NCI-H1930 (cell line): Measurements from ENCODE around the gene MX1.

Experiments used
- DNase-seq, 2 experiments: peaks; one replicate each; lab custom pipeline; 2025; lab: John Stamatoyannopoulos, UW

The MX1 gene

DNA sequence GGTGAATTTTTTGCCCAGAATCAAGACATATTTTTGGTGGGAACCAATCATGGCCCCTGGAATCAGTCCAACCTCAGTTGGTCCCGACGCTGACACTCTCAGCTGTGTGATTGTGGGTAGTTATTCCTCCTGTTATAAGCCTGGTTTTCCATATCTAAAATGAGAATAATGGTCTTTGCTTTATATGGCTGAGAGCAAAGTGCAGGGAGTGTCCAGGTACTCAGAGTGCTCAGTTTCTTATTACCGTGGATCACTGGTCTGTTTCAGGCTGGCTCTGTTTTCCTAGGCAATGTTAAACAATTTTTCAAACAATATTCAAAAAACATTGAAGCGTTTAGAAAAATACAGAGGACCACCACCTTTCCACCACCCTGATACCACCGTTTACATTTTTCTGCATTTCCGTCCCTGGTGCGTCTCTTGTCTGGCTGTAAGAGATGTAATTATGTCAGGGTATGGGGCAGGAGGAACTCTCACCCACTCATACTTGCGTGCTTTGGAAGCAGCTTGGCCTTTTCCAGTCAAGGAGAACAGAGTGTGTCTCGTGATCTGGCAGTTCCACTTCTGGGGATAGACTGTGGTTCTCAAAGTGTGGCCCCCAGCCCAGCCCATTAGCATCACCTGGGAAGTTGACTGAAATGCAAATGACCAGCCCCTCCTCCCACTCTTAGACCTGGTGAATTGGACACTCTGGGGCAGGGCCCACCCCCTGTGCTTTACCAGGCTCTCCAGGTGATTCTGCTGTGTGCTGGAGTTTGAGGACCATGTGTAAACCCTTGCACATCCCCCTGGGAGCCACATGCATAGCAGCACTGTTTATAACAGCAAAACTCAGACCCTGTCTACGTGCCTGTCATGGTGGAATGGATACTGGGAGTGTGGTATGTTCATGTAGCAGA is 6.8 kb downstream of the MX1 start:
- DNase-seq: no peak

DNA sequence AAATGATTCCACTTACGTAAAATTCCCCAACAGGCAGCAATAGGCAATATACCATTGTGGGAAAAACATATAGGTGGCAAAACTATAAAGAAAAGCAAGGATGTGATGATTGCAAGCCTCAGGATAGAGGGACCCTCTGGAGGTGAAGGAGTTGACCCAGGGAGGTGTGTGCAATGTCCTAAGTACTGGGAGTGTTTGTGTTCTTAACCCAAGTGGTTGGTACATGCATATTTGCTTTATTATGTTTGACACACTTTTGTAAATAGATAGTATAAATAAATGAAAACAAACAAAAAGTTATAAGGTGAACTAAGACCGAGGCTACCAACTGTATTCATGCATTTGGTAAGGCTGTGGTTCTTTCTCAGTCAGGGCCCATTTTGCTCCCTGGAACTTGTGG is 7.5 kb downstream of the MX1 start:
- DNase-seq: no peak

DNA sequence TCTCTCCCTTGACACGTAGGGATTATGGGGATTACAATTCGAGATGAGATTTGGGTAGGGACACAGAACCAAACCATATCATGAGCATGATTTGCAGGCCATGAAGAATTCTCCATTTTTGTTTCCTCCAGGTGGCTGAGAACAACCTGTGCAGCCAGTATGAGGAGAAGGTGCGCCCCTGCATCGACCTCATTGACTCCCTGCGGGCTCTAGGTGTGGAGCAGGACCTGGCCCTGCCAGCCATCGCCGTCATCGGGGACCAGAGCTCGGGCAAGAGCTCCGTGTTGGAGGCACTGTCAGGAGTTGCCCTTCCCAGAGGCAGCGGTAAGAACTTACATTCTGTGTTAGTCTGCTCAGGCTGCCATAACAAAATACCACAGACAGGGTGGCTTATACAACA is 9.7 kb downstream of the MX1 start:
- DNase-seq: no peak

DNA sequence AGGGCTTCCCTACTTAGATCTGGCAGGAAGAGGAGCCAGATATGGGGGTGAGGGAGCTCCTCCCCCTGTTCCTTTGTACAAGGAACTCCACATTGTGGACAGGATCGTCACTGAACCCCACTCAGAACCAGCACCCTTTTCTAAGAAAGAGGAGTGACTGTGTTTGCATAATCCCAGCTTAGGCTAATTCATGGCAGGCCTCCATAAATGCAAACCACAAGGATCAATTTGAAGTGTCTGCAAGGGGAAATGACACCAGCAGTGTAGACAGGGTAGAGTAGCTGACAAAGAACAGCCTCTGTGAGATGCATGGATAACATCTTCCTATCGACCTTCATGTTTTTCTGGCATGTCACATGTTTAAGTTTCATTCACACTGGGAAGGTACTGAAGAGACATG is 11.7 kb downstream of the MX1 start:
- DNase-seq: no peak

DNA sequence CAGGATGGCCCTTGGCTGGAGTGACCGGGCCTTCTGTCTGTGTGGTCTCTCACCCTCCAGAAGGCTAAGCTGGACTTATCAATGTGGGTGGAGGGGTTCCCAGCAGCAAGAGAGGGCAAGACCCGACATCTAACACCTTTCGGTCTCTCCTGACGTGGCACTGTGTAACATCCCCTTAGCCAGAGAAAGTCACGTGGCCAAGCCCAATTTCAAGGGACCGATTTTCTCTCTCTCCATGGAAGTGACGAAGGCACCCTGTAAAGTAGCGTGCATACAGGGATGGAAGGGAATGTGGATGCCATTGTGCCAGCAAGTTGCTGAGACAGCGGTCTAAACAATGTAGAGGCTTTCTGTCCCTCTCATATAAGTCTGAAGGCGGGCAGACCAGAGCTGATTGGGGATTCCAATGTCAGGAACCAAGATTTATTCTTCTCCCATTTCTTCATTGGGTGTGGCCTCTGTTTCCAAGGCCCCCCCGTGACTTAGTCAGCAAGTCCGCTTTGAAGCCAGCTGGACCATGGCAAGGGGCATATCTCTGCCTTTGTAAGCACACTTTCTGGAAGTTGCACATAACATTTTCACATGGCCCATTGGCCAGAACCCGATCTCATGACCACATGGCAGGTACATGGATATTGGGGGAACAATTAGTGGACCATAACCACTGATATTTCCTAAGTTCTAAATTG is 12.5 kb downstream of the MX1 start:
- DNase-seq: no peak

GRCh38 chr21:41439248-41439647 is 13.2 kb downstream of the MX1 start:
- no peak for DNase-seq

DNA sequence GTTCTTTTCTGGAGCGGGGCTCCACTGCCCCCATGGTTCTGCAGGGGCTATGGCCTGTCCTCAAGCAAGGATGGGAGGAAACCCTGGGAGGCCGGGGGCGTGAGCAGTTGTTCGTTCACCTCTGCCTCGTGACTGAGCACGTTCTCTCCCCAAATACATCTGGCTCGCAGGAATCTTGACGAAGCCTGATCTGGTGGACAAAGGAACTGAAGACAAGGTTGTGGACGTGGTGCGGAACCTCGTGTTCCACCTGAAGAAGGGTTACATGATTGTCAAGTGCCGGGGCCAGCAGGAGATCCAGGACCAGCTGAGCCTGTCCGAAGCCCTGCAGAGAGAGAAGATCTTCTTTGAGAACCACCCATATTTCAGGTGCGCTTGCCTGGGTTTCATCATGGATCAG is 15.5 kb downstream of the MX1 start:
- DNase-seq: no peak

GRCh38 chr21:41442481-41443186 is 16.6 kb downstream of the MX1 start:
- no peak for DNase-seq

GRCh38 chr21:41443562-41443961 is 17.5 kb downstream of the MX1 start:
- DNase-seq: no peak

DNA sequence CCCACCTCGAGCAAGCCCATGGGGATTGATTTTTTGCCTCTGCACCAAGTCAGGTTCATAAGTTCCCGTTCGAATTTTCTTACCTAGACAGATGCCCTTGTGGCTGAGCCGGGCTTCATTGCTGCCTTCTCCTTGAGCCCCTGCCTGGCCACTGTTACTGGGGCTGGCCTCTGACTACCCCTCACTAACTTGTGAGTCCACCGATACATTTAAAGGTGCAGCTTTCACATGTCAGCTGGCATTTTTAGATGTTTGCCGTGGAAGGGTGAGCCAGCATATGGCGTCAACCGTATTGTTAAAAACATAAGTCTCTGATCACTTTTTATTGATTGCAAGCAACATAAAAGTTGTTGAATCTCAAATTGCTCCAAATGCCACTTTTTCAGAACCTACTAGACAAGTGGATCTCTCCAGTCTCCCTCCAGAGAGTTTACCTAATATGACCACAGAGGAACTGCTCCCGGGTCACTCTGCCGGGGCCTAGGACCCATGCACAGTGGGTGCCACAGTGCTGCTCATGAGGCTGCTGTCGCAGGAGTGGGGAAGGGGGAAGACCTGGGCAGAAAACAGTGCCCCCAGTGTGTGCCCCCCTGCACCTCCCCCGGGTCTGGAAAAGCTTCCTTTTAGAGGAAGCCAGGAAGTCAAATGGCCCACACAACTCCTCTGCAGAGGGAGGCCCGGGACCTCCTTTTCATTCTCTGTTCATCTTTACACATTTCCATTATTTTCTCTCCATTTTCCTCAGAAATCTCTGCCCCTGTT is 18.8 kb downstream of the MX1 start:
- DNase-seq: no peak

DNA sequence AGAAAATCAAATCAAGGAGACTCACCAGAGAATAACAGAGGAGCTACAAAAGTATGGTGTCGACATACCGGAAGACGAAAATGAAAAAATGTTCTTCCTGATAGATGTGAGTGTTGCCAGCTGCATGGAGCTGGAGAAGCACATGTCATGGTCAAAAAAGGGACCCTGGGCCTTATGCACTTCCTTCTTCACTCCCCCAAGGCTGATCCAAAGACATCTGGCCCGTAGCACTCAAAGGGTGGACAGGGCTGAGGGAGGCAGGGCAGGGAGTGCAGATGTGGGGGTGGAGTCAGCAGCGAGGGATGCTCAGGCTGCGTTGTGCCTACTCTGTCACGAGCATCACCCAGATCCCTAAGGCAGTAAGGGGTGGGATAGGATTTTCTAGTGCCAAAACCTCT is 19.4 kb downstream of the MX1 start:
- no peak for DNase-seq

DNA sequence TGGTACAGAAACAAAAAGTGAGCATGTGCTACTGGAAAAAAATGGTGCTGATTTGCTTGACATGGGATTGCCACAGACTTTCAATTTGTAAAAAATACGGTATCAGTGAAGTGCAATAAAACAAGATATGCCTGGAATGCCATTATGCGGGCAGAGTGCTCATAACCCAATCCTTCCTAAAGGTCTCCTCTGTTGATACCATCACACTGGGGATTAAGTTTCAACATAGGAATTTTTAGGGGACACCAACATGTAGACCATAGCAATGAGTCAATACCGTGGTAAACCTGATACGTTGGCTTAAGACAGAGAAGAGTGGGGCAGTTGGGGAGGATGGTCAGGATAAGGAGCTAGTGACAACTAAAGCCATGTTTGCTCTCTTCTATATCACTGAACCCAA is 20.5 kb downstream of the MX1 start:
- DNase-seq: no peak

DNA sequence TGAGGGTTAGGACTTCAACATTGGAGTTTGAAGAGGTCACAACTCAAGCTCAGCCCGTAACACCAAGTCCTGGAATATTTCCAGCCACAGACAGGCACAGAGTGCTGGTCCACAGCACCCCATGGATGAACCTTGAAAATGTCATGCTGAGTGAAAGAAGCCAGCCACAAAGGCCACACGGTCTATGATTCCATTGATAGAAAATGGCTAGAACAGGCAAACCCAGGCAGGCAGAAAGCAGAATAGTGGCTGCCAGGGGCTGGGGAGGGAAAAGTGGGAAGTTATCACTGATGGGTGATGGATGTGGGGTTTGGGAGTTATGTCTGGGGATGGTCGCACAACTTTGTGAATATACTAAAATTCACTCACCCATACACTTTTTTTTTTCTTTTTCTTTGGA is 21.3 kb downstream of the MX1 start:
- DNase-seq: no peak

DNA sequence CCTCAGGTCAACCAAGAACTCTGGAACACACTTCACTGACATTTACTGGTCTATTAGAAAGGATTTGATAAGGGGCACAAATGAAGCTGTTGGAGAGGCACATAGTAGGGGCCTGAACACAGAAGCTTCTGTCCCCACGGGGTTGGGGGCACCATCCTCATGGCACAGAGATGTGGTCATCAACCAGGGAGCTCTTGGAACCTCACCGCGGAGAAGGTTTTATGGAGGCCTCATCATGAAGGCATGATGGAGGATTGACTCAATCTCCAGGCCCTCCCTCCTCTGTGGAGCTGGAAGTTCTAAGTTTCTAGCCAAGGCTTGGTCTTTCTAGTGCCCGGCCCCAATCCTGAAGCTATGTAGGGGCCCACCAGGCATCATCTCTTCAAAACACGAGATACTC is 23.6 kb downstream of the MX1 start:
- DNase-seq: no peak

GRCh38 chr21:41451753-41452676 is 26.0 kb downstream of the MX1 start:
- DNase-seq: no peak

DNA sequence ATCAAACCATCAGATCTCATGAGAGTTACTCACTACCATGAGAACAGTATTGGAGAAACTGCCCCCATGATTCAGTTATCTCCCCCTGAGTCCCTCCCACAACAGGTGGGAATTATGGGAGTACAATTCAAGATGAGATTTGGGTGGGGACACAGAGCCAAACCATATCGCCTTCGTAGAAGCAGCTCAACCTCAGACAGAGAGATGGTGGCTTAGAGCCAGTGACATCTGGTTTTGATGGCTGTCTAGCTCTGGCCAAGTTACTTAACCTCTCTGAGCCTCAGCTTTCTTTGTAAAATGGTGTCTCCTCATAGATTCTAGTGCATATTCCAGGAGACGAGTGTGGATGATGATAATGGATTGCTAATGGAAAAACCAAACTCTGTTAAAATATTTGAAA is 27.2 kb downstream of the MX1 start:
- DNase-seq: no peak

- no peak for DNase-seq
Measured at GRCh38 chr21:41453761-41454160, 27.7 kb downstream of the MX1 start.

DNA sequence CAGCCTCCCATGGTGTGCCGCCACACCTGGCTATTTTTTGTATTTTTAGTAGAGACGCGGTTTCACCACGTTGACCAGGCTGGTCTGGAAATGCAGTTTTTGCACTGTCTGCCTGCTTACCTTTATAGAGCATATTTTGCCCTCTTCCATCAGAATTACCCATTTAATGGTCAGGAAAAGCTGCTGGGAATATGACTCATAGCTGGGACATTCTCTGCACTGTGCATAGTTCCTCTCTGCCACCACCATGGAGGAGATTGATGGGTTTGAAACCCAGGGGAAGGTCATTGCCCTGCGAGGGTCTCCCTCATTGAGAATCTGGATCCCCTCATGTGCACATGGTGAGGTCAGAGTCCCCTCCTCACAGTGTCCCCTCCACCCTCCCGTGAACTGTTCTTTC is 32.1 kb downstream of the MX1 start:
- no peak for DNase-seq

DNA sequence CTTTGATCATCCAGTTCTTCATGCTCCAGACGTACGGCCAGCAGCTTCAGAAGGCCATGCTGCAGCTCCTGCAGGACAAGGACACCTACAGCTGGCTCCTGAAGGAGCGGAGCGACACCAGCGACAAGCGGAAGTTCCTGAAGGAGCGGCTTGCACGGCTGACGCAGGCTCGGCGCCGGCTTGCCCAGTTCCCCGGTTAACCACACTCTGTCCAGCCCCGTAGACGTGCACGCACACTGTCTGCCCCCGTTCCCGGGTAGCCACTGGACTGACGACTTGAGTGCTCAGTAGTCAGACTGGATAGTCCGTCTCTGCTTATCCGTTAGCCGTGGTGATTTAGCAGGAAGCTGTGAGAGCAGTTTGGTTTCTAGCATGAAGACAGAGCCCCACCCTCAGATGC is 32.5 kb downstream of the MX1 start:
- no peak for DNase-seq

GRCh38 chr21:41459884-41460534 is 34.0 kb downstream of the MX1 start:
- no peak for DNase-seq
